Myocyte (in vitro differentiated cells): ENCODE results near the gene WBP11. TPM values are rescaled to one million over a fixed set of nuclear protein-coding genes. Genes with fewer than 3 reads are reported as not detected.

ENCODE experiments used
- DNase-seq: peaks from one replicate; pipeline ENCODE4 v3.0.0-alpha.2; 2012; ENCODE audit warnings: low read depth
- total RNA-seq: library from RNA; depleted of rRNA; stranded (reverse); fragments of >200 nt; gene quantifications from 2 replicates; pipeline ENCODE4 v1.2.3, GENCODE V29; 2014

WBP11 gene
- total RNA-seq, 1 donor from 2014 or later = 26.5 TPM

- DNase-seq = no peak
Observed at GRCh38 chr12:14825256-14825655, 22.0 kb upstream of the WBP11 start.

GRCh38 chr12:14824012-14824634, 20.8 kb upstream of the WBP11 start:
- DNase-seq = no peak

GRCh38 chr12:14814014-14814413, 10.7 kb upstream of the WBP11 start, which contains the start of gene SMCO3:
Gene SMCO3 (minus strand): TSS chr12:14814182. CDS start chr12:14806680, 7,502 bp downstream.
- DNase-seq = no peak

- DNase-seq = no peak
Observed at GRCh38 chr12:14811486-14811885, 8.2 kb upstream of the WBP11 start.

- DNase-seq = peak; percentile 20
Observed at GRCh38 chr12:14810953-14811483, 7.7 kb upstream of the WBP11 start.

GRCh38 chr12:14810167-14810952, 7.1 kb upstream of the WBP11 start:
- no peak for DNase-seq

- no peak for DNase-seq
Observed at GRCh38 chr12:14803830-14804160, 517 bp upstream of the WBP11 start.

- no peak for DNase-seq
Observed at GRCh38 chr12:14802721-14803010, 612 bp downstream of the WBP11 start.

- no peak for DNase-seq
Observed at GRCh38 chr12:14802247-14802646, 1.0 kb downstream of the WBP11 start.

GRCh38 chr12:14795028-14795448, 8.2 kb downstream of the WBP11 start:
- no peak for DNase-seq

GRCh38 chr12:14785568-14785967, 17.7 kb downstream of the WBP11 start:
- DNase-seq = no peak

- no peak for DNase-seq
Observed at GRCh38 chr12:14784471-14784870, 18.8 kb downstream of the WBP11 start.

GRCh38 chr12:14782756-14783155, 20.5 kb downstream of the WBP11 start:
- DNase-seq = no peak

- DNase-seq = no peak
Observed at GRCh38 chr12:14781563-14781962, 21.7 kb downstream of the WBP11 start.

GRCh38 chr12:14780859-14781258, 22.4 kb downstream of the WBP11 start:
- DNase-seq = no peak

- no peak for DNase-seq
Observed at GRCh38 chr12:14779834-14780233, 23.4 kb downstream of the WBP11 start.

GRCh38 chr12:14777271-14777670, 26.0 kb downstream of the WBP11 start:
- no peak for DNase-seq

- no peak for DNase-seq
Observed at GRCh38 chr12:14776236-14776961, 26.9 kb downstream of the WBP11 start.

GRCh38 chr12:14775636-14775980, 27.7 kb downstream of the WBP11 start:
- no peak for DNase-seq

- peak; percentile 34 for DNase-seq
Observed at GRCh38 chr12:14774906-14775635, 28.2 kb downstream of the WBP11 start.

GRCh38 chr12:14774074-14774905, 29.0 kb downstream of the WBP11 start:
- DNase-seq = peak; percentile 85
